ENCODE data around the gene DPP3. TPM values are rescaled to one million over a fixed set of nuclear protein-coding genes. Genes with fewer than 3 reads are reported as not detected.

Gene DPP3
- total RNA-seq, 5 donors from 2014 or later (not counting 1 experiment from before 2014, with no cell fraction given): 20.7 to 34.6 (median 29.5) TPM

GRCh38 chr11:66529655-66530054 is 49.4 kb downstream of the DPP3 start:
- Histone ChIP-seq H3K9me3 (no peaks in the 10 kb centered on the region), H3K36me3 (ENCODE audit: control insufficient read depth in 2 of 2, extremely low read depth in 1 of 2, insufficient read depth in 1 of 2, low read length in 1 of 2) (peaks cover 10 to 21% of the 10 kb centered on the region in 2 donors), H3K4me1 (ENCODE audit: control insufficient read depth in 1 of 2, extremely low read depth in 1 of 2, insufficient read depth in 2 of 2, low read length in 2 of 2) (no peaks in the 10 kb centered on the region), H3K4me3 (ENCODE audit: control insufficient read depth in 1 of 2, extremely low read depth in 1 of 2, low read length in 1 of 2) (no peak overlapping the region), H3K27ac (ENCODE audit: low read length) (no peak overlapping the region), H3K27me3 (replicated peaks in 1 of 2; ENCODE audit: control insufficient read depth in 2 of 2, extremely low read depth in 1 of 2, insufficient read depth in 2 of 2, low read length in 1 of 2) (no peaks in the 10 kb centered on the region)
- Mint-ChIP-seq H3K4me1 (no peaks in the 10 kb centered on the region), H3K4me3 (no peak overlapping the region), H3K27ac (no peak overlapping the region), H3K36me3 (peaks cover 19% of the 10 kb centered on the region), H3K9me3 (no peaks in the 10 kb centered on the region), H3K27me3 (no peaks in the 10 kb centered on the region)
- ATAC-seq (replicated peaks in 1 of 4) (no peak), DNase-seq (no peak)
- ChIA-PET CTCF (no interaction called here), POLR2A (interaction anchor here in 1 of 2 donors (0.6 kb wide), 1 partner anchor 129 kb away, joined by 3 read pairs; no protein-coding TSS in a partner anchor)
- 94% methylated on average over 9 of the region's 13 CpGs for WGBS (ENCODE audit: insufficient coverage)

GRCh38 chr11:66530927-66531709 is 50.9 kb downstream of the DPP3 start:
- Mint-ChIP-seq H3K27me3 (no peaks in the 10 kb centered on the region), H3K9me3 (no peaks in the 10 kb centered on the region), H3K4me1 (no peaks in the 10 kb centered on the region), H3K4me3 (no peak overlapping the region), H3K27ac (no peak overlapping the region), H3K36me3 (peaks cover 19% of the 10 kb centered on the region)
- H3K4me3 ChIP-seq (ENCODE audit: control insufficient read depth in 1 of 2, extremely low read depth in 1 of 2, low read length in 1 of 2): no peak overlapping the region
- H3K27ac ChIP-seq (ENCODE audit: low read length): no peak overlapping the region
- no peaks in the 10 kb centered on the region for H3K4me1 ChIP-seq (ENCODE audit: control insufficient read depth in 1 of 2, extremely low read depth in 1 of 2, insufficient read depth in 2 of 2, low read length in 2 of 2)
- WGBS (ENCODE audit: insufficient coverage): 95% methylated on average over 4 of the region's 10 CpGs
- ATAC-seq (replicated peaks in 1 of 4) (no peak), DNase-seq (no peak)
- H3K27me3 ChIP-seq (replicated peaks in 1 of 2; ENCODE audit: control insufficient read depth in 2 of 2, extremely low read depth in 1 of 2, insufficient read depth in 2 of 2, low read length in 1 of 2): no peaks in the 10 kb centered on the region
- ChIA-PET CTCF (no interaction called here), POLR2A (interaction anchor here in 1 of 2 donors (0.5 kb wide), 1 partner anchor 36 kb away, joined by 3 read pairs; no protein-coding TSS in a partner anchor)
- no peaks in the 10 kb centered on the region for H3K9me3 ChIP-seq
- peaks cover 10 to 18% of the 10 kb centered on the region in 2 donors for H3K36me3 ChIP-seq (ENCODE audit: control insufficient read depth in 2 of 2, extremely low read depth in 1 of 2, insufficient read depth in 1 of 2, low read length in 1 of 2)

DNA sequence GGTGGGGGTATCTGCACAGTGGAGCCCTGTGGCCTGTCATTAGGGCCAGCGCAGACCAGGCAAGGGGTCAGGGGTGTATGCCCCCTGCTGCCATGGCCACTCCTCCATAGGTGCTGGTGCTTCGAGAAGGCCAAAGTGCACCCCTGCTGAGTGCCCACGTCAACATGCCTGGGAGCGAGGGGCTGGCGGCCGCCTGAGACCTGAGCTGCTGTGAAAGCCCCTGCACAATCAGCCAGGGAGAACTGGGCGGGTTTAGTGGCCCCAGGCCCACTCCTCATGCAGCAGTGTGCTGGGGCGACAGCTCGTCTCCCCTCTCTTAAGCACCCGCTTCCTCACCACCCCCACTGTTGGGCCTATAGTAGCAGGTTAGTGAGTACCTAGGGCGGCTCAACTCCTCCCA is 51.6 kb downstream of the DPP3 start:
- Histone ChIP-seq H3K4me3 (ENCODE audit: control insufficient read depth in 1 of 2, extremely low read depth in 1 of 2, low read length in 1 of 2) (no peak overlapping the region), H3K9me3 (no peaks in the 10 kb centered on the region), H3K4me1 (ENCODE audit: control insufficient read depth in 1 of 2, extremely low read depth in 1 of 2, insufficient read depth in 2 of 2, low read length in 2 of 2) (no peaks in the 10 kb centered on the region), H3K27me3 (replicated peaks in 1 of 2; ENCODE audit: control insufficient read depth in 2 of 2, extremely low read depth in 1 of 2, insufficient read depth in 2 of 2, low read length in 1 of 2) (no peaks in the 10 kb centered on the region), H3K36me3 (ENCODE audit: control insufficient read depth in 2 of 2, extremely low read depth in 1 of 2, insufficient read depth in 1 of 2, low read length in 1 of 2) (peaks cover 10 to 15% of the 10 kb centered on the region in 2 donors), H3K27ac (ENCODE audit: low read length) (no peak overlapping the region)
- Mint-ChIP-seq H3K9me3 (no peaks in the 10 kb centered on the region), H3K4me3 (no peak overlapping the region), H3K36me3 (peaks cover 18% of the 10 kb centered on the region), H3K27ac (no peak overlapping the region), H3K4me1 (no peaks in the 10 kb centered on the region), H3K27me3 (no peaks in the 10 kb centered on the region)
- 95% methylated on average over 9 of the region's 11 CpGs for WGBS (ENCODE audit: insufficient coverage)
- no peak for ATAC-seq (replicated peaks in 1 of 4)
- ChIA-PET CTCF (no interaction called here), POLR2A (no interaction called here)
- DNase-seq: no peak

DNA sequence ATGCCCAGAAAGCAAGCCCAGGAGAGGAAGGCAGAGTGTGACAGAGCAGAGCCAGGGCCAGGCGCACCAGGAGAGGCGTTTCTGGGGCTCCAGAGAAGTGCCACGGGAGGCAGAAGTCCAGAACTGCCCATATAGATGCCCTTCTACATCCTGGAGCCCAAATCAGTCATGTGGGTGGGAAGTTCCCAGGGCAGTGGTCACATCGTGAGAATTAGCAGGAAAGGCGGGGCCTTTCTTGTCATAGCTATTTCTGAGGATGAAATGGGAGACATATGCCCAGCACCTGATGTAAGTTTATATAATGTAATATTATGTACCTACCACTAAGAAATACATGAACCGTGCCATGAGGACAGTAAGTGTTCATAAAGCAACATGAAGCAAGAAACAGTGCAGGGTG is 52.5 kb downstream of the DPP3 start:
- H3K27me3 ChIP-seq (replicated peaks in 1 of 2; ENCODE audit: control insufficient read depth in 2 of 2, extremely low read depth in 1 of 2, insufficient read depth in 2 of 2, low read length in 1 of 2): no peaks in the 10 kb centered on the region
- no peaks in the 10 kb centered on the region for H3K27me3 Mint-ChIP-seq
- no peaks in the 10 kb centered on the region for H3K4me1 ChIP-seq (ENCODE audit: control insufficient read depth in 1 of 2, extremely low read depth in 1 of 2, insufficient read depth in 2 of 2, low read length in 2 of 2)
- H3K4me3 Mint-ChIP-seq: no peak overlapping the region
- ATAC-seq (replicated peaks in 1 of 4) (no peak), DNase-seq (no peak)
- no peak overlapping the region for H3K4me3 ChIP-seq (ENCODE audit: control insufficient read depth in 1 of 2, extremely low read depth in 1 of 2, low read length in 1 of 2)
- H3K9me3 Mint-ChIP-seq: no peaks in the 10 kb centered on the region
- peaks cover 23% of the 10 kb centered on the region for H3K36me3 Mint-ChIP-seq
- H3K36me3 ChIP-seq (ENCODE audit: control insufficient read depth in 2 of 2, extremely low read depth in 1 of 2, insufficient read depth in 1 of 2, low read length in 1 of 2): peaks cover 10 to 18% of the 10 kb centered on the region in 2 donors
- H3K27ac Mint-ChIP-seq: peak overlapping the region in 1 of 2 donors; percentile 10
- 100% methylated on average over 2 of the region's 6 CpGs for WGBS (ENCODE audit: insufficient coverage)
- ChIA-PET CTCF (no interaction called here), POLR2A (interaction anchor here in 1 of 2 donors (0.6 to 0.9 kb wide), 2 partner anchors 37 kb away, joined by 3 to 4 read pairs; no protein-coding TSS in a partner anchor)
- no peaks in the 10 kb centered on the region for H3K4me1 Mint-ChIP-seq
- no peaks in the 10 kb centered on the region for H3K9me3 ChIP-seq
- H3K27ac ChIP-seq (ENCODE audit: low read length): no peak overlapping the region

- 99% methylated on average over 10 of the region's 16 CpGs for WGBS (ENCODE audit: insufficient coverage)
- peaks cover 22 to 30% (median 28%) of the 10 kb centered on the region in 3 donors for H3K4me1 Mint-ChIP-seq
Measured at GRCh38 chr11:66539170-66539869, 59.1 kb downstream of the DPP3 start.

GRCh38 chr11:66539870-66540213 is 59.6 kb downstream of the DPP3 start:
- Histone ChIP-seq H3K27ac (ENCODE audit: low read length) (no peak overlapping the region), H3K9me3 (no peaks in the 10 kb centered on the region), H3K4me1 (ENCODE audit: control insufficient read depth in 1 of 2, extremely low read depth in 1 of 2, insufficient read depth in 2 of 2, low read length in 2 of 2) (peaks cover 8 to 22% of the 10 kb centered on the region in 2 experiments), H3K36me3 (ENCODE audit: control insufficient read depth in 2 of 2, extremely low read depth in 1 of 2, insufficient read depth in 1 of 2, low read length in 1 of 2) (peaks cover 4 to 51% of the 10 kb centered on the region in 2 donors), H3K27me3 (replicated peaks in 1 of 2; ENCODE audit: control insufficient read depth in 2 of 2, extremely low read depth in 1 of 2, insufficient read depth in 2 of 2, low read length in 1 of 2) (no peaks in the 10 kb centered on the region), H3K4me3 (ENCODE audit: control insufficient read depth in 1 of 2, extremely low read depth in 1 of 2, low read length in 1 of 2) (no peak overlapping the region)
- POLR2A ChIA-PET: no interaction called here
- Mint-ChIP-seq H3K9me3 (no peaks in the 10 kb centered on the region), H3K36me3 (peaks cover 35% of the 10 kb centered on the region), H3K4me3 (no peak overlapping the region), H3K27ac (no peak overlapping the region), H3K4me1 (peaks cover 25 to 33% (median 32%) of the 10 kb centered on the region in 3 donors), H3K27me3 (no peaks in the 10 kb centered on the region)
- CTCF ChIA-PET: no interaction called here
- ATAC-seq (replicated peaks in 1 of 4) (no peak), DNase-seq (no peak)
- WGBS (ENCODE audit: insufficient coverage): 97% methylated on average over 7 of the region's 10 CpGs

More at GRCh38 chr11:66539170-66539869, 59.1 kb downstream of the DPP3 start:
- no peak overlapping the region for H3K27ac Mint-ChIP-seq
- ChIA-PET CTCF (no interaction called here), POLR2A (no interaction called here)
- H3K4me3 Mint-ChIP-seq: no peak overlapping the region
- no peak overlapping the region for H3K27ac ChIP-seq (ENCODE audit: low read length)
- H3K36me3 Mint-ChIP-seq: peaks cover 35% of the 10 kb centered on the region
- H3K4me1 ChIP-seq (ENCODE audit: control insufficient read depth in 1 of 2, extremely low read depth in 1 of 2, insufficient read depth in 2 of 2, low read length in 2 of 2): peaks cover 7 to 17% of the 10 kb centered on the region in 2 experiments
- no peaks in the 10 kb centered on the region for H3K9me3 Mint-ChIP-seq
- DNase-seq: no peak
- no peaks in the 10 kb centered on the region for H3K9me3 ChIP-seq
- H3K36me3 ChIP-seq (ENCODE audit: control insufficient read depth in 2 of 2, extremely low read depth in 1 of 2, insufficient read depth in 1 of 2, low read length in 1 of 2): peaks cover 4 to 51% of the 10 kb centered on the region in 2 donors
- no peaks in the 10 kb centered on the region for H3K27me3 Mint-ChIP-seq
- H3K4me3 ChIP-seq (ENCODE audit: control insufficient read depth in 1 of 2, extremely low read depth in 1 of 2, low read length in 1 of 2): no peak overlapping the region
- no peak for ATAC-seq (replicated peaks in 1 of 4)
- H3K27me3 ChIP-seq (replicated peaks in 1 of 2; ENCODE audit: control insufficient read depth in 2 of 2, extremely low read depth in 1 of 2, insufficient read depth in 2 of 2, low read length in 1 of 2): no peaks in the 10 kb centered on the region
